GM10266 (cell line): ENCODE results near the gene ENTPD8.

Experiments
- DNase-seq: peaks from one replicate; pipeline ENCODE4 v3.0.0; 2012; ENCODE audit errors: extremely low spot score
- TF ChIP-seq, protein P1 (sequence below): IDR thresholded peaks from 2 replicates; pipeline ENCODE4 v1.5.1; 2012; ENCODE audit warnings: mild to moderate bottlenecking, low read depth; ENCODE audit not compliant: control insufficient read depth, insufficient read depth; ENCODE audit errors: missing control alignments

Gene ENTPD8

DNA sequence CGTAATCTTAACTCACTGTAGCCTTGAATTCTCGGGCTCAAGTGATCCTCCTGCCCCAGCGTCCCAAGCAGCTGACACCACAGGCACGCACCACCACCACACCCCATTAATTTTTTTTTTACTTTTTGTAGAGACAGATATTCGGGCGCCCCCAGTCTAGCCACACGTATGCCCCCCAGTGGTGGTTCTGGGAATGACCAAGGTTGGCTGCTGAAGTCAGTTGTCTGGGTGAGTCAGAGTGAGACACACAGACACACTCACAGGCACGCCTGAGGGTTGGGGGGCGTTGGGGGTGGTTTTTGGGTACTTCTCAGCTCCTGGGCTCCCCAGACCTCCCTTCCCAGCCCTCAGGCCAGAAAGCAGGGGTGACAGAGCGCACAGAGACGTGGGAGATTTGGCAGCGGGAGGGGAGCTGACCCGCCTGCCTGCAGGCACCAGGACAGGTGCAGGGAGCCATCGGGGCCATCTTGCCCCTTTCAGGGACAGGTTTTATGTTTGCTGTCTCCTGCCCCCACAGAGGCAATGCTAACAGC is 4.2 kb upstream of the ENTPD8 start:
- TF ChIP-seq, protein P1, sequence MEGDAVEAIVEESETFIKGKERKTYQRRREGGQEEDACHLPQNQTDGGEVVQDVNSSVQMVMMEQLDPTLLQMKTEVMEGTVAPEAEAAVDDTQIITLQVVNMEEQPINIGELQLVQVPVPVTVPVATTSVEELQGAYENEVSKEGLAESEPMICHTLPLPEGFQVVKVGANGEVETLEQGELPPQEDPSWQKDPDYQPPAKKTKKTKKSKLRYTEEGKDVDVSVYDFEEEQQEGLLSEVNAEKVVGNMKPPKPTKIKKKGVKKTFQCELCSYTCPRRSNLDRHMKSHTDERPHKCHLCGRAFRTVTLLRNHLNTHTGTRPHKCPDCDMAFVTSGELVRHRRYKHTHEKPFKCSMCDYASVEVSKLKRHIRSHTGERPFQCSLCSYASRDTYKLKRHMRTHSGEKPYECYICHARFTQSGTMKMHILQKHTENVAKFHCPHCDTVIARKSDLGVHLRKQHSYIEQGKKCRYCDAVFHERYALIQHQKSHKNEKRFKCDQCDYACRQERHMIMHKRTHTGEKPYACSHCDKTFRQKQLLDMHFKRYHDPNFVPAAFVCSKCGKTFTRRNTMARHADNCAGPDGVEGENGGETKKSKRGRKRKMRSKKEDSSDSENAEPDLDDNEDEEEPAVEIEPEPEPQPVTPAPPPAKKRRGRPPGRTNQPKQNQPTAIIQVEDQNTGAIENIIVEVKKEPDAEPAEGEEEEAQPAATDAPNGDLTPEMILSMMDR = peak; percentile 84
- DNase-seq = peak; percentile 90

DNA sequence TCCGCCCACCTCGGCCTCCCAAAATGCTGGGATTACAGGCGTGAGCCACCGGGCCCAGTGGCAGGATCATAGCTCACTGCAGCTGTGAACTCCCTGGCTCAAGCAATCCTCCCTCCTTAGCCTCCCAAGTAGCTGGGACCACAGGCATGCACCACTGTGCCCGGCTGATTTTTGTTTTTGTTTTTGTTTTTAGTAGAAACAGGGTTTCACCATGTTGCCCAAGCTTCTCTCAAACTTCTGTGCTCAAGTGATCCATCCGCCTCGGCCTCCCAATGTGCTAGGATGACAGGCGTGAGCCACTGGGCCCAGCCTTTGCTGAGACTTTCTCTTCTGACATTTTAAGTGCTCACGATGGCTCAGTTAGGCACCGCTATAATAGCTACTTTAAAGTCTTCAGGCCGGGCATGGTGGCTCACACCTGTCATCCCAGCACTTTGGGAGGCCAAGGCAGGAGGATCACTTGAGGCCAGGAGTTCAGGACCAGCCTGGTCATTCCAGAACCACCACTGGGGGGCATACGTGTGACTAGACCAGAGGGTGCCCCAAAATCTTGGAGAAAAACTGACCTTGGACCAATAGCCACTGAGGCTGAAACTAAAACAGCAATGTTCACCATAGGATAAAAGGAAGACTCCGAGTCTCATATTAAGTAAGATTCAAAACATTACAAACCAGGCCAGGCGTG is 3.1 kb upstream of the ENTPD8 start:
- DNase-seq = no peak
- TF ChIP-seq, protein P1 = no peak

DNA sequence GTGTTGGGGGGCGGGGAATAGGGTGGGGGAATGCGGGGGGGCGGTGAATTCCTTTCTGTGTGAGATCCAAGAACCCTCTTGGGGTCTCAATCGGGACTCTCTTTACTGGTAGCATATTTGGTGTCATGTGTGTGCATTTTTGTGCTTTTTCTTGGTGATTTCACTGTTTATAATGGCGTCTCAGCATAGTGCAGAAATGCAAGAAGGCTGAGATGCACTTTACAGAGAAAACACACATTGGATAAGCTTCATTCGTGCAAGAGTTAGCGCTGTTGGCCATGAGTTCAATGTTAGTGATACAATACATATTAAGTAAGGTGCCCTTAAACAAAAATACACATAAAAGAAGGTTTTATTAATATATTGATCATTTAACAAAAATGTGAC is 771 bp upstream of the ENTPD8 start:
- TF ChIP-seq, protein P1 = no peak
- no peak for DNase-seq

DNA sequence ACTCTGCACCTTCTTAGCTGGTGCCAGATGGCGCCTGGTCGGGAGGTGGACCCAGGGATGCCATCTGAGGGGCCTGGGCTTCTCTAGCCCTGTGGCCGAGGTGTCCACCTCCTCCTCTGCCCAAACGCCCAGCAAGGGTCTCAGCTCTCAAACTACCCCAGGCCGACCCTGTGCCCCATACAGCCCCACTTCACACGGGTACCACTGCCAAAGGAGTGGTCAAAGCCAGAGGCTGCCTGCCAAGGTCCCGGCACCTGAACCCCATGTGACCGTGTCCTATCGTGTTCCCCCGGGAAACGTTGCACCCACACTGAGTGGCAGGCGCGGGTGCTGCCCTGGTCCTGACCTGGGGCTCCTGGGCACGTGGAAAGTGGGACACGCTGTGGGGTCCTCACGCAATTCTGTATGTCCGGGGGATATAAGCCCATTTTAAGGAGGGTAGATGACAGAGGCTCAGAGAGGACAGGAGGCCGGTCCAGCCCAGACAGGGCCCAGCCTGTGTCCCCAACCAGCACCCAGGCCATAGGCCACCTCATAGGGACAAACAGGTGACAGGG is 1.9 kb downstream of the ENTPD8 start:
- no peak for DNase-seq
- TF ChIP-seq, protein P1 = no peak

DNA sequence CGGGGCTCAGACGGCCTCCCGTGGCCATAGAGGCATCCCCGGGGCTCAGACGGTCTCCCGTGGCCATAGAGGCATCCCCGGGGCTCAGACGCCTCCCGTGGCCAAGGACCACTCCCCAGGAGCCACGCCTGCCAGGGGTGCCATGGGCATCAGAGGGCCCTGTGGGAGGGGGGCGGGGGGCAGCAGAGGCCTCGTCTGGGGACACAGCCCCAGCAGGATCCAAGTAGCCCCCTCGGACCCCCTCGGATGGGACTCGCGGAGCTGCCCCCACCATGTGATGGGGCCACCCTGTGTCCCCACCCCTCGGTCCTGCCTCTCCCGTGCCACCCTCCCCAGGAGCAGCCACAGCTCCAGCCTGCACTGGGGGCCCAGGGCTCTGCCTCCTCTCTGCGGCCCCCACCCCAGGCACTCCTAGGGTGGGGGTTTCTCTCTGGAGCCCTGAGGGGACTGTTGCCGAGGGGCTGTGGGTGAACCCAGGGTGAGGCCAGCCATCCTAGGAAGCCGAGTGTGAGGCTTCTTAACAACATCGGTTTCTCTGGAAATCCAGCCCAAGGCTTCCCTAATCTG is 2.5 kb downstream of the ENTPD8 start:
- no peak for DNase-seq
- TF ChIP-seq, protein P1 = no peak

DNA sequence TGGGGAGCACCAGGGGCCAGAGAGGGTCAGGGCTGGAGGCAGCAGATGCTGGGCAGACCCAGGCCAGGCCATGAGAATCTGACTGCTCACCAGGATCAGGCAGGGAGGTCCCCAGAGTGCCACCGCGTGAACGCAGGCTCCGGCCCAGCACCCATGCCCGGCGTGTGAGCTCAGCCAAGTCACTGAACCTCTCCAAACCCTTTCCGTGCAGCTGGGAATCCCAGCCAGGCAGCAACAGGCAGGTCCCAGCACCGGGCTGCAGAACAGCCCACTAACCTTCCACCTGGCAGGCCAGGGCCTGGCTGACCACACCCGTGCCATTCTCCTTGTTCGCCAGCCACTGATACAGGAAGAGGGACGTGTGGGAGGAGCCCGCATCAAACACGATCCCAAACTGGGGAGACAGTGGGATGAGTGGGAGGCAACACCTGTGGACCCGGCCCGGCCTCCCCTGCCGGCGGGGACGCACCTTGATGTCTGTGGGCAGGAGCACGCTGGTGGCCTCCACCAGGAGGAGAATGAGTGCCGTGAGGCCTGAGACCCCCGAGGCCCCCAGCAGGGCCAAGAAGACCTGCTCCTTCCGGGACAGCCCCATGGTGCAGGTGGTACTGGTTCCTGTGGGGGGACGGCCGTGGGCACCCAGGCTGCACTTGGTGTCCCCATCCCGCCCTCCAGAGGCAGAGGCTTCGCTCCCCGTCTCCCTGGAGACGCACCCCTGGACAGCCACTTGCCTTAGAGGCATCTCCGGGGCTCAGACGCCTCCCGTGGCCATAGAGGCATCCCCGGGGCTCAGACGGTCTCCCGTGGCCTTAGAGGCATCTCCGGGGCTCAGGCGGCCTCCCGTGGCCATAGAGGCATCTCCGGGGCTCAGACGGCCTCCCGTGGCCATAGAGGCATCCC is 3.2 kb downstream of the ENTPD8 start:
- DNase-seq = no peak
- TF ChIP-seq, protein P1 = no peak
